NAMALWA (cell line): Measurements from ENCODE around the gene PTP4A2.

Source experiments
- DNase-seq: peaks from one replicate; pipeline ENCODE4 v3.0.0-alpha.2; 2015; ENCODE audit warnings: low spot score

PTP4A2 gene

DNA sequence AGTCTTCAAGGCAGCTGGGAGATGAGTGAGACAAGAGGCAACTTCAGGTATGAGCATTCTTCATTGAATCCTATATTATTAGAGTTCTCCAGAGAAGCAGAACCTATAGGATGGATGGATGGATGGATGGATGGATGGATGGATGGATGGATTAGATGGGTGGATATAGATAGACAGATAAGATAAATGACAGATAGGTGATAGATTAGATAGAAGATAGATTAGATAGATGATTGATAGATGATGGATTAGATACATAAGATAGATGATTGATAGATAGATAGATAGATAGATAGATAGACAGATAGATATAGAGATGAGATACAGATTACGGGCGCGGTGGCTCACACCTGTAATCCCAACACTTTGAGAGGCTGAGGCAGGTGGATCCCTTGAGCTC is 79.1 kb downstream of the PTP4A2 start:
- DNase-seq, result no peak

DNA sequence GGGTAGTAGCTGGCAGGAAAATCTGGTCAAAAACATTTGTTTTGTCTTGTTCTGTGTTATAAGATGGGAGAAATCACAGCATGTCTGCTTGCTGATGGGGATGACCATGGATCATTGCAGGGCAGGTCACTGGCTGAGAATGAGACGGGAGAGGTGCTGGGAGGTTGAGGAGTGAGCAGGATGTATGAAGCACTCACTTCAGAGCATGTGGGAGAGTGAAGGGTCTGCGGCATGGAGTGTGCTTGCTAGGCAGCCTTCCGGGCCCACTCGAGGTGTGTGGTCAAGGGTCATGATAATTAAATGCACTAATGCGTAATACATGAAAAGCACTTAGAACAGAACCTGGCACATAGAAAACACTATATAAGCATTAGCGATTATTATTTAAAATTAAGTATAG is 80.3 kb downstream of the PTP4A2 start:
- DNase-seq, result no peak
